GM19438 (cell line): ENCODE results near the gene DLGAP5.

Experiments
- ATAC-seq: cut with Tn5 transposase; IDR thresholded peaks from one replicate; pipeline ENCODE4 v1.9.1; 2021; ENCODE audit warnings: low read depth; ENCODE audit not compliant: unreplicated experiment

The DLGAP5 gene

GRCh38 chr14:55130196-55130550 is 61.2 kb downstream of the DLGAP5 start:
- ATAC-seq: no peak

DNA sequence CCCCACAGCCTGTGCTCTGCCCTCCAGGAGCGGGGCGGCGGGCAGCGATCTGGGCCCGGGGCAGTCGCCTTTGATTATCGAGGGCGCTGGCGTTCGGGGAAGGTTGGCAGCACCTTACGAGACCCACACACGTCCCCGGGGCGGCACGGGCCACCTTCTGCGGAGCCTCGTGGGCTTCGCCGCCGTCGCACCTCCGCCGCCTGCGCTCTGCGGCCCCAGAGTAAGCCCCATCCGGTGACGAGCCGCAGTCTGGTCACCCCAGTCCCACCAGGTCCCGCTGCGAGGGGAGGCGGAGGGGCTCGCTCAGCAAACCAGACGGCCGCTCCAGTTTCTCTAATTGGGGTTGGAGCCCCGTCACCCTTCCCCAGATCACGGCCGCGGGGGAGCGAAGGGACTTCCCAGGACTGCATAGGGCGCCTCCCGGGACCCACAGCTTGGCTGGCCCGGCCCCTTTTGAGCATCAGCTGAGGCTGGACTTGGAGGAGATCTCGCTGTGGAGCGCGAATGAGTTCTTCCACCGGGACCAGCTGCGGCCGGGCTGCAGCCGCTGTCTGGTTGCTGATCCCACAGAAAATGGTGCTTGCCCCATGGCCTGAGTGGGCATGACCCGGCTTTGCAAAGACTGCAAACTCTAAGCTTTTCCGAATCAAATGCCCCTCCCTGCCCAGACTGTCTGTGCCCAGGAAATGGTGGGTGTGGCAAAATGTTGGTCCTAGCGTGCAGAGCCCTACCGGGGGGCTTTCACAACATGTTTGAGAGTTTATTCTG is 61.8 kb downstream of the DLGAP5 start:
- peak; percentile 64 for ATAC-seq

DNA sequence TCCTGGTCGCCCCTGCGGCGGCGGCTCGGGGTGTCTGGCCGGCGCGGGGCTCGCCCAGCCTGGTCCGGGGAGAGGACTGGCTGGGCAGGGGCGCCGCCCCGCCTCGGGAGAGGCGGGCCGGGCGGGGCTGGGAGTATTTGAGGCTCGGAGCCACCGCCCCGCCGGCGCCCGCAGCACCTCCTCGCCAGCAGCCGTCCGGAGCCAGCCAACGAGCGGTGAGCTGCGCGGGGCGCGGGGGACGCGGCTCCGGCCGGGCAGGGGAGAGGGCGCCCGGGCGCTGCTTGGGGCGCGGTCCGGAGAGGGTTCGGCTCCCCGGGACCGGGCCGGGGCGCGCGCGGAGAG is 62.3 kb downstream of the DLGAP5 start, which contains the start of gene LGALS3:
TSS of gene LGALS3 (plus strand) at position 167 of the 342 bp plus-strand sequence. CDS start 8,122 bp downstream, outside the sequence.
- peak; percentile 61 for ATAC-seq

DNA sequence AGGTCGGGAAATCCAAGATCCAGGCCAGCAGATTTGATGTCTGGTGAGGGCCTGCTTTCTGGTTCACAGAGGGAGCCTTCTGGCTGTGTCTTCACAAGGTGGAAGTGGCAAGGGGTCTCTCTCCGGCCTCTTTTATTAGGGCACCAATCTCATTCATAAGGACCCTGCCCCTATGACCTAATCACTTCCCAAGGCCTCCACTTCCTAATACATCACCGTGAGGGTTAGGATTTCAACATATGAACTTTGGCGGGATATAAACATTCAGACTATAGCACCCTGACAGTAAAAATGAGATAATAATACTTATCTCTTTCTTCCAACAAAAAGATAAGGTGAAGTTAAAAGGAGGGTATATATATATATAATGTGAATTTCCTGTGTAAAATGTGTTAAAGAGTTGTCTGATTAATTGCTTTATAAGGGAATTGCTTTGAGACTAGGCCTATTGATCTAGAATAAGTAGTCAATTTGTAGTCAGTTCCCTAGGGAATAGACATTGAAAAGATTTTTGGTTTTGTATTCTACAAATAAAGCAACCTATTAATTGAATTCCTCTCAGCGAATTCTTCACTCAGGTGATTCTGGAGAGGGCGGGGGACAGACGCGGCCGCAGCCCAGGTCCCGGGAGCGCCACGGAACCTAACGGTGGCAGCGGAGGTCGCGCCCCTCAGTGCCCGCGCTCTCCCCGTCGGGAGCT is 62.8 kb downstream of the DLGAP5 start:
- ATAC-seq: no peak

DNA sequence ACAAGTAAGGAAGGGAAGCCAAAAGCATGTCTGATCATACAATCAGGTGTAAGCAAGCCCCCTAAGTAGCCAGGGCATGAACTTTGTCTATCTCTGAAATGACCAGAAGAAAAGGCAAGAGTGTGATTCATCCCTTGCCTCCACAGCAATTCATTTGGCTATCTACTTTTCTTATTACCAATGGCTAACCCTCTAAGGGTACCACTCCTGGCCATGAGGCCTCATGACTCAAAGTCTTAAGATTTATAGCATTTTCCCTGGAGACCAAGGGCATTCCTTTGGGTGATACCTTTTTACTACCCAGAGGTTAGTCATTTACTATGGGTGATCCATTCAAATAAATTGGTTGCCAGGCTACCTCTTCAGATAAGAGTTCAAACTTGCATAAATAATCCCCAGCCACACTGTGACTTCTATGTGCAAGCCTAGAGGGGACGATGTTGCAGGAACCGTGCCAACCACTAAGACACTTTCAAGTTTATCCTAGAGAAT is 63.9 kb downstream of the DLGAP5 start:
- no peak for ATAC-seq

DNA sequence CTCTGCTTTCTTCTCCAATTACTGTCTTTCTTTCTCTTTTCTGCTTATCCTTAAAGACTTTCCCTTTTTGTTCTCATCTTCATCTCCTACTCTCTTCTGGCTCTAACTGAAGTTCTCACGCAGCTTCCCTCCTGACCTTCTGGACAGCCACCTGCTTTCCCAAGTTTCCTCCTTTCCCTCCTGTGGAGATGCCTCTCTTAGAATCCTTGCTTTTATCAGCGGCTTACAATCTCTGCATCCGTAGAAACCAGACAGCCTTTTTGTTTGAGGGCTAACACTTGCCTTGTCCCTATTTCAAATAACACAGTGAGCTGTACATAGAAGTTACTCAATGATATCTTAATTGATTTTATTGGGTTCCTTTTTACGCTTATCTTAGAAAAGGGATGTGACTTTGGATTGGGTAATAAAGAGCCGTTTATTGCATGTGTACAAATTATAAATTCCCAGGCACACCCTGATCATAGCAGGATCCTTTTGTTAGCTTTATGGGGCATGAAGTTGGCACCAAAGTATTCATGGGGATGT is 64.4 kb downstream of the DLGAP5 start:
- no peak for ATAC-seq

GRCh38 chr14:55126034-55126433 is 65.4 kb downstream of the DLGAP5 start:
- no peak for ATAC-seq

- ATAC-seq: no peak
These were observed 66.0 kb downstream of the DLGAP5 start for GRCh38 chr14:55125403-55125802.

GRCh38 chr14:55124774-55125386 is 66.5 kb downstream of the DLGAP5 start:
- no peak for ATAC-seq

DNA sequence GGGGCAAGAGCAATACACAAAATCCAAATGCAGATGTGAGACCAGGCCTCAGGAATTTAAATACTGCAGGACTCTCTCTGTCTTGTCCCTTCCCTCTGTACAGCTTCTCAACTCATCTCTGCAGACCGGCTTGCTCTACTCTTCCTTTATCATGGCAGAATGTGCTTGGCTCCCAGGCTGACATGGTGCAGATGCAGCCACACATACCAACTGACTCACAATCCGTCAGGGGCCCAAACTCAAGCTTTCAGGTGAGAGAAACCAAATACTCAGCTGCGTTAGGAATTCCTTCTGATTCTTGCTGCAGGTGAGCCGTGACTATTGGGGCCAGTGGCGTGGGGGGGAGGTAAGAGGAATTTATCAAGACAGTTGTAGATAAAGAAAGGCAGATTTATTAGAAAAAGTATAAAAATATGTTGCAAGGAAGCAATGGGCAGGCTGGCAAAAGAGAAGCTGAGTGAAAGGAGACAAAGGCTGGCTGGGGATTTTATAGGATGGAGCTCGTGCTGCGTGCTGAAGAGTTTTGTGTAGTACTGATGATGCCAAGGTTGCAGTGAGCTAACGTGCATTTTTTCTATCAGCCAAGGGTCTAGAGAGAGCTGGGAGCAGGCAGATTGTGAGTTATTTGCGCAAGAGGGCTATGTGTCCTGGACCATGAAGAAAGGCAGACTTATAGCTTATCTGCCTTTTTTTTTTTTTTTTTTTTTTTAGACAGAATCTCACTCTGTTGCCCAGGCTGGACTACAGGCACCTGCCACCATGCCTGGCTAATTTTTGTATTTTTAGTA is 67.3 kb downstream of the DLGAP5 start:
- ATAC-seq: no peak

DNA sequence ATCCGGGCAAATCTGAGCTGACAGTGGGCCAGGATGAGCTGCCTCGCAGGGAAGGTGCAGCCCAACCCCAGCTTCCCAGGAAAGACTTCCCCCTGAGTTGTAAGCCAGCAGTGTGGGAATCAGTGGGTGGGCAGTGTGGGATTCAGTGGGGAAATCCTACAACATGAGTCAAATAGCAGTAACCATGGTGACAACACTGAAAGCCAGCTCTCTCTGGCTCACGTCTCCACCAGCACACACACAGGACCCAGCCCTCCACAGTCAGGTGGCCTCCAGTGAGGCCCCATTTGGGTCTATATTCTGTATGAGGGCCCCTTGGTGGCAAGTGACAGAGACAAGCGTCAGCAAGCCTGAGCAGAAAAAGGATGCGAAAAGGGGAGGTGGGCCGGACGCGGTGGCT is 68.3 kb downstream of the DLGAP5 start:
- no peak for ATAC-seq

GRCh38 chr14:55122440-55122986 is 68.9 kb downstream of the DLGAP5 start:
- ATAC-seq: no peak

GRCh38 chr14:55121628-55122439 is 69.6 kb downstream of the DLGAP5 start:
- ATAC-seq: no peak

- ATAC-seq: no peak
These were observed 70.6 kb downstream of the DLGAP5 start for GRCh38 chr14:55120571-55121495.

GRCh38 chr14:55118761-55119160 is 72.6 kb downstream of the DLGAP5 start:
- no peak for ATAC-seq

GRCh38 chr14:55117803-55118441 is 73.5 kb downstream of the DLGAP5 start:
- ATAC-seq: no peak

GRCh38 chr14:55116246-55117030 is 74.9 kb downstream of the DLGAP5 start:
- no peak for ATAC-seq
